GM12864 (cell line): Measurements from ENCODE around the gene C2CD2.

Experiments used
- DNase-seq: peaks from one replicate; pipeline ENCODE4 v3.0.0-alpha.2; 2011; ENCODE audit warnings: low read depth
- H3K4me3 ChIP-seq: 2 replicates; pipeline ENCODE4 v1.5.1; 2011; ENCODE audit warnings: mild to moderate bottlenecking, low read depth, low read length, control low read depth
- TF ChIP-seq, protein P1 (sequence below): IDR thresholded peaks from 2 replicates; pipeline ENCODE4 v1.5.1; 2011; ENCODE audit warnings: low read depth, mild to moderate bottlenecking, moderate library complexity, low read length, control low read depth, inconsistent platforms; ENCODE audit errors: missing control alignments

C2CD2 gene

DNA sequence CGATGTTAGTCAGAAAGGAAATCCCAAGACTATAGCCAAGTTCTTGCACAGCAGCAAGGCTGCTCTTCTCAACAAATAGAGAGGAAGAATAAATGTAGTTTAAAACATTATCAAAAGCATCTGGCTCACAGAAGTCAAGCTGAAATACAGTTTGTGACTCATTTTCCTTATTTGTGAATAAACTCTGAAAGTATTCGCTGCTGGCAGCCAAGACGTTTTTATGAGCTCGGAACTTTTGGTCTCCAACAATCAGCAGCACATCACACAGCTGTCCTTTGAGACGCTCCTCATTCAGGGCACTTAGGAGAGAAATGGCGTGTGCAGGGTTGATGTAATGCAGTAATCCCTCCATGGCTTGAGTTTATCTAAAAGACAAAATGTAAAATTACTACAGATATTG lies 39.9 kb upstream of the C2CD2 start:
- TF ChIP-seq, protein P1, sequence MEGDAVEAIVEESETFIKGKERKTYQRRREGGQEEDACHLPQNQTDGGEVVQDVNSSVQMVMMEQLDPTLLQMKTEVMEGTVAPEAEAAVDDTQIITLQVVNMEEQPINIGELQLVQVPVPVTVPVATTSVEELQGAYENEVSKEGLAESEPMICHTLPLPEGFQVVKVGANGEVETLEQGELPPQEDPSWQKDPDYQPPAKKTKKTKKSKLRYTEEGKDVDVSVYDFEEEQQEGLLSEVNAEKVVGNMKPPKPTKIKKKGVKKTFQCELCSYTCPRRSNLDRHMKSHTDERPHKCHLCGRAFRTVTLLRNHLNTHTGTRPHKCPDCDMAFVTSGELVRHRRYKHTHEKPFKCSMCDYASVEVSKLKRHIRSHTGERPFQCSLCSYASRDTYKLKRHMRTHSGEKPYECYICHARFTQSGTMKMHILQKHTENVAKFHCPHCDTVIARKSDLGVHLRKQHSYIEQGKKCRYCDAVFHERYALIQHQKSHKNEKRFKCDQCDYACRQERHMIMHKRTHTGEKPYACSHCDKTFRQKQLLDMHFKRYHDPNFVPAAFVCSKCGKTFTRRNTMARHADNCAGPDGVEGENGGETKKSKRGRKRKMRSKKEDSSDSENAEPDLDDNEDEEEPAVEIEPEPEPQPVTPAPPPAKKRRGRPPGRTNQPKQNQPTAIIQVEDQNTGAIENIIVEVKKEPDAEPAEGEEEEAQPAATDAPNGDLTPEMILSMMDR: no peak
- DNase-seq: no peak
- H3K4me3 ChIP-seq: no peak overlapping the region

- TF ChIP-seq, protein P1: no peak
- no peak for DNase-seq
- no peak overlapping the region for H3K4me3 ChIP-seq
Observed at GRCh38 chr21:41992576-41992975, 38.8 kb upstream of the C2CD2 start.

GRCh38 chr21:41991659-41992058 lies 37.8 kb upstream of the C2CD2 start:
- DNase-seq: no peak
- TF ChIP-seq, protein P1: no peak
- no peak overlapping the region for H3K4me3 ChIP-seq

GRCh38 chr21:41989698-41990097 lies 35.9 kb upstream of the C2CD2 start:
- TF ChIP-seq, protein P1: no peak
- H3K4me3 ChIP-seq: no peak overlapping the region
- DNase-seq: no peak

- TF ChIP-seq, protein P1: no peak
- no peak overlapping the region for H3K4me3 ChIP-seq
- no peak for DNase-seq
Observed at GRCh38 chr21:41987310-41987709, 33.5 kb upstream of the C2CD2 start.

DNA sequence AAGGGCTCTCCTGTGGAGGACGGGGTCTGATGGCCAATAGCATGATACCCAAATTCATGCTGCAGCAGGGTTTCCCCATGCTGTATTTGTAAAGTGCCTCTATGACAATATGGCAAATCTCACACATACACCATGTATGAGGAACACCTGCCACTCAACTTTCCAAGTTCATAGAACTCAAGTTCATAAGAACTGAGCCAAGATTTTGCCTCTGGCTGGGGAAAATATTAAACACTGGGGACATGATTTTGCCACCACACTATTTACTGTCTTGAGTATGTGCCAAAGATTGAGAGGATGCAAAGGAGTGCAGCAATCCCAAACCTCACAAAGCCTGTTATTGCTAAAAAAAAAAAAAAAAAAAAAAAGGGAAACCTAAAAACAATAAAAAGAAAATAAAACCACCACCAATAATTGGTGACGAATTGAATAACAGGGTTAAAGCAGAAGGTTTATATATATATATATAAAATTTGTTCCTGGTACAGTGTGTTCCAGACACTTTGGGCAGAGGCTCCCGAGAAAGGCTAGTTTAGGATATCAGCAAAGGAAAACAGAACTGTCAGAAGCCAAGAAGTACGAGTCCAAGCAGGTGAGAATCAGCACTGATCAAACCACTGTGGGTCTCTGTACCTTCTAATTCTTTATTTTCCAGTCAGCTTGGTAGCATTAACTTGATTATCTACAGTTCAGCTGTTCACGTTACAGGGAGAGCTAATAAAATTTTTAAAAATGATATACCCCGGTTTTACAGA lies 32.0 kb upstream of the C2CD2 start:
- no peak for DNase-seq
- no peak overlapping the region for H3K4me3 ChIP-seq
- TF ChIP-seq, protein P1: no peak

DNA sequence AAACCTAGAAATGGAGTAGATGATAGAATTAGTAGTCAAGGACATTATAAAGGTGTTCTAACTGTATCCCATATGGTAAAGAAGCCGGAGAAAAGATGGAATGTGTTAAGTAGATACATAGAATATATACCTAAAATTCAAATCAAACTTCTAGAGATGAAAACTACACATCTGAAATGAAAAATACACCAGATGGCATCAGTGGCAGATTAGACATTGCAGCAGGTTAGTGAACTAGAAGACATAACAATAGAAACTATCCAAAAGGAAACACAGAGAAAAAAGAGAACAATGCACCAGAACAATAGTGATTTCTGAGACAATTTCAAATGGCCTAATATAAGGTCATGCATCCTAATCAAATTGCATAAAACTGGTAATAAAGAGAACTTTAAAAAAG lies 29.4 kb upstream of the C2CD2 start:
- TF ChIP-seq, protein P1: no peak
- no peak for DNase-seq
- H3K4me3 ChIP-seq: no peak overlapping the region
